ENCODE measurements around the gene GPER1.

The GPER1 gene

DNA sequence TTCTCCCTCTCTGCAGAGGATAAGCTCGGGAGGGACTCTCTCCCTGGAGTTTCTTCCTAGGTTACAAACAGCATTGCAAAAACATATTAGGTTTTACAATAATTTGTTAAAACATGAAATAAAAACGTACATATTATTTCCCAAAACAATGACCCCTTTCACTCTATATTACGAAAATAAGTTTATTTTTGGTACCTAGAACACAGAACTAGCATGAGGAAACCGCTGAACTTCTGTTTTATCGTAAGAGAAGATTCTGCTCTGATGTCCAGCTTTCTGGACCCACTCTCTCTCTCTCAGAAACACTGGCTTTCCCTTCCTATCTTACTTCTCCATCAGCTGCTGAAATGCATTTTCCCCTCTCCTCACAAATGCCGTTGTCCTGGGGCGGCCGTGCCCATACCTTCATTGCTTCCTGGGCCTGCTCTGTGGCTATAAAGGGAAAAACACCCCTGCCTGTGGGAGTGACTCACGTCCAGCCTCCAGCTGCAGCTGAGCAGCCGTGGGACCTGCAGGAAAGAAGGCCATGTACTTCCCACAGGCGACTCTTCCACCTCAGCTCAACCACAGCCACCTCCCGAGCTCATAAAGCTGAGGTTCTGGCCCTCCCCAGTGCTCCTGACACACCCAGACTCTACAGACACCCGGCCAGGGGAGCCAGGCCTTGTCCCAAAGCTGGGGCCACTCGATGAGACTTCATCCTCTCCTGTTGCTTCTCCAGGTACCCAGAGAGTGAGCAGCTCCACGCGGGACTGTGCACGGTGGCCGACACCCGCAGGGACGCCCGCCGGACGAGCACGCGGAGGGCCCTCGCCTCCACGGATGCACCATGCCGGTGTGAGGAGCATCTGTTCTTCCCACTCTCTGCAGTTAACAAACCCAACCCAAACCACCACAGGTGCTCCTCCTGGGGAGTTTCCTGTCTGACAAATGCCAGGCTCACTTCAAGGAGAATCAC, 3.1 kb downstream of the GPER1 start:
- no peak for DNase-seq

DNA sequence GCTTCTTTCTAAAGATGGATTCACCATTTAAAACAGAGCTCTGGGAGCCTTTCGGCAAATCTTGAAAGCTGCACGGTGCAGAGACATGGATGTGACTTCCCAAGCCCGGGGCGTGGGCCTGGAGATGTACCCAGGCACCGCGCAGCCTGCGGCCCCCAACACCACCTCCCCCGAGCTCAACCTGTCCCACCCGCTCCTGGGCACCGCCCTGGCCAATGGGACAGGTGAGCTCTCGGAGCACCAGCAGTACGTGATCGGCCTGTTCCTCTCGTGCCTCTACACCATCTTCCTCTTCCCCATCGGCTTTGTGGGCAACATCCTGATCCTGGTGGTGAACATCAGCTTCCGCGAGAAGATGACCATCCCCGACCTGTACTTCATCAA, 3.7 kb downstream of the GPER1 start:
- DNase-seq = no peak

DNA sequence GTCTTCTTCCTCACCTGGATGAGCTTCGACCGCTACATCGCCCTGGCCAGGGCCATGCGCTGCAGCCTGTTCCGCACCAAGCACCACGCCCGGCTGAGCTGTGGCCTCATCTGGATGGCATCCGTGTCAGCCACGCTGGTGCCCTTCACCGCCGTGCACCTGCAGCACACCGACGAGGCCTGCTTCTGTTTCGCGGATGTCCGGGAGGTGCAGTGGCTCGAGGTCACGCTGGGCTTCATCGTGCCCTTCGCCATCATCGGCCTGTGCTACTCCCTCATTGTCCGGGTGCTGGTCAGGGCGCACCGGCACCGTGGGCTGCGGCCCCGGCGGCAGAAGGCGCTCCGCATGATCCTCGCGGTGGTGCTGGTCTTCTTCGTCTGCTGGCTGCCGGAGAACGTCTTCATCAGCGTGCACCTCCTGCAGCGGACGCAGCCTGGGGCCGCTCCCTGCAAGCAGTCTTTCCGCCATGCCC, 4.3 kb downstream of the GPER1 start:
- no peak for DNase-seq

DNA sequence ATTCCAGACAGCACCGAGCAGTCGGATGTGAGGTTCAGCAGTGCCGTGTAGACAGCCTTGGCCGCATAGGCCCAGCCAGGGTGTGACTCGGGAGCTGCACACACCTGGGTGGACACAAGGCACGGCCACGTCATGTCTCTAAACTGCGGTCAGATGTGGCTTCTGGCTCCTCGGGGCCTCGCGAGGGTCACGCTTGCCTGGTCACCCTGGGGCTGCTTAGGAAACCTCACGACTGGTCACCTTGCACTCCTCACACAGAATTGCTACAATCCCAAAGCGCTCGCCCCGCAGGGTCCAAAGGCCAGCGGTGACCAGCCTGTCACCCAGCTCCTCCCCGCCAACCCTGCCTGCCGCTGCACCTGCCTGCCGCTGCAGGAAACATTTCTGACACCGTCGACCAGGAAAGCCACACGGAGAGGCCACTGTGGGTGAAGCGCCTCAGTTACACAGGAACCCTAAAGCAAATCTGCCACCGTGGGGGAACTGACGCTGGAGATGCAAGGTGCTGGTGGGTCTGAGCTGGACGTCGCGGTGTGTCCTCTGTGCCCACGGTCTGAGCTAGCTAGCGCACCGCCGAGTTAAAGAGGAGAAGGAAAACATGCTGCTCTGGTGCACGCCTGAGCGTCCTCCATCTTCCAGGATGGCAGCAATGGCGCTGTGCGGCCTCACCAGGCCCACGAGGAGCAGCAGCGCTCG, 5.0 kb downstream of the GPER1 start:
- no peak for DNase-seq

DNA sequence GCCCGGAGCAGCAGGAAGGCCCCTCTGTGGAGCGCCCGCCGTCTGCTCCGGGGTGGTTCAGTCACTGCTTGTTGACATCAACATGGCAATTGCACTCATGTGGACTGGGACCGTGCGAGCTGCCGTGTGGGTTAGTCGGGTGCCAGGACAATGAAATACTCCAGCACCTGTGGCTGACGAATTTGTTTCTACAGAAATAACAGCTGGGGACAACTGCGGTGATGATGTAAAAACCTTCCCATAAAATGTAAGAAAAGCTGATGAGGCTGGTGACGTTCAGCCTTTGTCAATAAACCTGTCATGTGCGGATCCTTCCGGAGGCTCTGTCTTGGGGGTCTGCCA, 5.6 kb downstream of the GPER1 start:
- no peak for DNase-seq

DNA sequence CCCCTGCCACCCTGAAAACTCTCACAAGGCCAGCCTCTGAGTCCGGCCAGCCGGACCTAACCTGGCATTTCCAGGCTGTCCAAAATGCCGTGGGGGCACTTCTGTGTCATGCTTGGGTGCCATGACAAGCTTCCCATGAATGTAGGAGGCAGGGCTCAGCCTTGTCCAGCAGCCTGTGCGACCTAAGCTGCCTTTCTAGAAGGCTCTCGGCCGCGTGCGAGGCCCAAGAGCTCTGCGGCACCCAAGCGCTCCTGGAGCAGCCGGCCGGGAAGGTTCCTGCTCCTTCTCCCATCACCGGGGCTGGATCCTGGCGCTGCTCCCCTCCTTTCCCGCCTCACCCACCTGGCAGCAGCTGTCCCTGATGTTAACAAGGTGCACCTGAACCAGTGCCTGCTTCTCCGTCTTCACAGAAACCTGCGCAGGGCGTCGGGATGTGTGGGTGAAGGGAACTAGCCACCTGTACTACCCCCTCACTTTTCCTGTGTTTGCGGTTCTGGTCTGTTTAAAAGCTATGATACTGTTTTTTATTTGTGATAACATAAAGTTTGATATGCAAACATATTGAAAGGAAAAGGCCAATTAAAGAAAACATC, 6.1 kb downstream of the GPER1 start:
- no peak for DNase-seq

DNA sequence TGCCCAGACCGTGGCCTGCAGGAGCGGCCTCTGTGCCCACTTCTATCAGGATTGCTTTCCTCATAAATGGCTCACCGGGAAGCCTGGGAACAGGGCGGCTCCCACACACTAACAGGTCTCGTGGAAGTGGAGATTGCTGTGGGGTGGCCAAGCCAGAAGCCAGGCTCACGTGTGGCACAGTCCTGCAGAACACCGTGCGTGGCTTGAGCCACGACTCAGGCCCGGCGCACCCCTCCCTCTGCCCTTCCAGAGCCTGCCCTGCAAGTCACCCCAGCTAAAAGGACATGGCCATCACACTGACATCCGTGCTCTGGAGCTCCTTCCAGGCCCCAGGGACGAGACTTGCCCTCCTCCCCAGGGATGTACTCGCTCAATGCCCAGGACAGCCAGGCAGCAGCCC, 7.0 kb downstream of the GPER1 start:
- no peak for DNase-seq

DNA sequence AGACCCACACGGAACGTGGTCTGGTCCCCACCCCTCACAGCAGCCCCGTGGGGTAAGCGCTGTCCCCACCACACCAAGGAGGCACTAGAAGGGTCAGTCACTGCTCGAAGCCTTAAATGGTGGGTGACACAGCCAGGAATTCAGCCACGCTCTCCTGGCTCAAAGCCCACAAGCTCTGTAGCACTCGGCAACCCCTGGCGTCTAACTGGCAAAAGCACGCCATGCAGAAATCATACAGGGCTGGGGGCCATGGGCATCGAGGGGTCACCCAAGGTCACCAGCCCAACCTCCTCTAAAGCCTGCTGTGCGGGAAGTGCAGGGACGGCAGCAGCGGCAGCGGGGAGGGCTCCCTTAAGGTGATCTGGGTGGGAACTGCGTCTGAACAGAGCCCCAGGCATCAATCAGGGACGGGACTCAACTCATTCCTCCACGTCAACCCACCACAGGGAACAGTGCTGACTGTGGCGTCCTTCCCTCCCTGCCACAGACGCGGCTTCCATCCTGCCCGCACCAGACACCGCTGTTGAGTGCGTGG, 7.8 kb downstream of the GPER1 start:
- no peak for DNase-seq

DNA sequence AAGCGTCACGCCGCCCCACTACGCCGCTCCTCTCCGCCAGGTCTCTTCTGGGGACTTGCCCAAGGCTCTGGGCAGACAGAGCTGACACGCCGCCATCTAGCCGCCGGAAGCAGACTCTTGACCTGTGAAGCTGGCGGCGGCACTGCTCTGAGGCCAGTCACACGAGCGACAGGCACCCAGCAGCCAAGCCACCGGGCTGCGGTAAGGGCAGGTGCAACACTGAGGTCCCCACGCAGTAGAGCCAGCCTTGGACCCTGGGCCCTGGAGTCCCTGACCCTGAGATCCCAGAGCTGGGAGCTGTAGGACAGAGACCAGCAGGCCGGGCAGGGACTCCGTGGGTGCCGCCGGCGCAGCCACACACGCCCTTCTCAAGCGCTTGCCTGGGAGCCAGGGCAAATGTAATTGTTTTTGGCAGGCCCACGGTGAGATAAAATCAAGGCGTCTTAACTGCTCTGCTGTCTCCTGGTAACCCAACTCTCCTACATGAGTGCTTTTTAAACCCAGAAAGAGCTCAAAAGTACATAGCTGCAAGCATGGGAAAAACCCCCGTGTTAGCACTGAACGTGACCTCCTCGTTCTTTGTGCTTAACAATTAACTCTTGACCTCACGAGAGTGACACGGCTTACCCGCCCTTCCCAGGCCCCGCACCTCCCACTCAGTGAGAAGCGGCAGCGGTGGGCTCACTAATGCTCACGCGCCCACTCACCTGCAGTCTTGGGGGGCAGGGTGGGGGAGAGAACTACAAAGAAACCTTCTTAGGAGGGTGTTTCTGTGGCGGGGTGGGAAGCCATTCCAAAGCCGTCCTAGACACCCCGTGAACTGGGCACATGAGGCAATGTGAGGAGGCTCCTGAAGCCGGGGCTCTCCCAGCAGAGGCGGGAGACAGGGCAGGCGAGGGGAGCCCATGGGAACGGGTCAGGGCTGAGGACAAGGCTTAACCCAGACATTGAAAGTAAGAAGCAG, 8.5 kb downstream of the GPER1 start:
- no peak for DNase-seq

DNA sequence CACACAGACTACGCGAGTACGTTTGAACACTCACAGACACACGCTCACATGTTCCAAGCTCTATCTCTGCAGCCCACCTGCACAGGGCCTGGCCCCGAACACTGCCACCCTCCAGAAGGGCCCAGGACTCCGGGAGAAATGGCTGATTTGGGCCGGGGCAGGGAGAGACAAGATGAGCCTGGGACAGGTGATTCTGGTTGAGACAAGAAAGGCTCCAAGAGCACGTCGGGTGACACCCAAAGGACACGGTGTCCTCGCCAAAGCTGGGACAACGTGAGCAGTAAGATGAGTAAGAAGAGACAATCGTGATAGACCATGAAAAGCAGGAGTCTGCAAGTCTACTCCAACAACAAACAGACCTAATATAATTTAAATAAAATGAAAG, 9.2 kb downstream of the GPER1 start:
- no peak for DNase-seq

DNA sequence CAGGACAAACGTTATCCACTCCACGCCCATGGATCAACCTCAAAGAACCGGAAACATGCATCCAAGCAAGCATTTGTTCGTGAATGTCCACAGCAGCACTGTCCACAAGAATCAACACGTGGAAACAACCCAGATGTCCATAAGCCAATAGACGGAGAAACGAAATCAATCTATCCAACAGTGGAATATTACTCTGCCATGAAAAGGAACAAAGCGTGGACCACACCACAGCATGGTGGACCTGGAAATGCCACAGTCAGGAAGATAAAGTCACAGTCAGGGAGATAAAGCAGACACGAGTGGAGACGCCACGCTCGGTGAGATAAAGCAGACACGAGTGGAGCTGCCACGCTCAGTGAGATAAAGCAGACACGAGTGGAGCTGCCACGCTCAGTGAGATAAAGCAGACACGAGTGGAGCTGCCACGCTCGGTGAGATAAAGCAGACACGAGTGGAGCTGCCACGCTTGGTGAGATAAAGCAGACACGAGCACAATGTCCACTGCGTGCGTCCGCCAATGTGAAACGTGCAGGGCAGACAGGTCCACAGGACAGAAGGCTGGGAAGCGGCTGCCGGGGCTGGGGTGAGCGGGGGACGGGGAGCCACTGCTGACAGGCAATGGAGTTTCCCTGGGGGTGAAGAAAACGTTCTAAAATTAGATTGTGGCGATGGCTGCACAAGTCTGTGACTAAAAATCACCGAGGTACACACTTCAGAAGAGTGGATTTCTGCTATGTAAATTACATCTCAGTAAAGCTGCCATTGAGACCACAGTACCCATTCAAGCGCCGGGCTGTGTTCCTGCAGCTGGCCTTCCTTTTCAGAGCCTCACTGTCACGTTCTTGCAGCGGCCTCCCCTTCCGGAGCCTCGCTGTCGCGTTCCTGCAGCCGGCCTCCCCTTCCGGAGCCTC, 10.6 kb downstream of the GPER1 start:
- DNase-seq = no peak

DNA sequence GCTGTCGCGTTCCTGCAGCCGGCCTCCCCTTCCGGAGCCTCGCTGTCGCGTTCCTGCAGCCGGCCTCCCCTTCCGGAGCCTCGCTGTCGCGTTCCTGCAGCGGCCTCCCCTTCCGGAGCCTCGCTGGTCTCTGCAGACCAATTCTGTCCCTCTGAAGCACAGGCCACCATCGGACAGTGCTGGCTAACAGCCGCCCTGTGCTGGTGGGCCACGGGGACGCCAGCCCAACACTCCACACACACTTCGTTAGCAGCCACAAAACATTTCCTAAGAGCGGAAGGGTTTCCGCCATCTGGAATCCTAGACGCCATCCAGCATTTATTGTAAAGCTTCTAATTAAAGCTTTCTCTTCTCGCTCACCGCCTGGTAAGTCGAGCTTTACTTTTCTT, 11.2 kb downstream of the GPER1 start:
- no peak for DNase-seq

DNA sequence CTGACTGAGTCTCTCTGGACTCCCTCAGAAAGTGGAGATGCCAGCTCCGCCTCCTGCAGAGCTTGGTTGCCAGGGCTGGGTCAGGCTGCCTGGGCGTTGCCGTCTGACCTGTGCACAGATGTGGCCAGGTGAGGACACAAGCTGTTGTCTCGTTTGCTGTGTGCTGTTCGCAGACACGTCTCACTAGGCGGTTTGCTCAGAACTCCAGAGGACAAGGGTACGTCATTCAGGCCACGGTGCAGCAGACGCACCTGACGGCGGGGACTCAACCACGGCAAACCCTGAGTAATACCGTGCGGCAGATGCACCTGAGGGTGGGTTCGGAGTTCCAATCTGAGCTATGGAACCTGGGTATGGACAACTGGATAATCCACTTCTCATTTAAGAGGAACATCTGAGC, 11.7 kb downstream of the GPER1 start:
- no peak for DNase-seq

DNA sequence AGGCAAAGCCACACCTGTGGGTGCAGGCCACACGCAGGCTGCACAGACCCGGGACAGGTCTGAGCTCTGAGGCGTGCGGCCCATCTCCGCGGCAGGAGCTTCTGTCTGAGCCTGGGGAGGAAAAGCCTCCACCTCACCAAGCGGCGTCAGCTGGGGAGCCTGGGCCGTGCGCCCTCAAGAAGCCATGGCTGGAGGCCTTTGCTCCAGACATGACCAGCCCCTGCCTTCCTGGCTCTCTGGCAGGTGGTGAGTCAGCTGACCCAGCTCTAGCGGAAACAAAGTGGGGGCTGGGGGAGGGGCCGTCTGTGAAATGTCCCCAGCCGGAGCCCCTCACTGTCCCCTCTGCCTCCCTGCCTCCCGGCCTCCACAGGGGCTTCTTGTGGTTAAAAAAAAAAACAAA, 12.5 kb downstream of the GPER1 start:
- DNase-seq = no peak

DNA sequence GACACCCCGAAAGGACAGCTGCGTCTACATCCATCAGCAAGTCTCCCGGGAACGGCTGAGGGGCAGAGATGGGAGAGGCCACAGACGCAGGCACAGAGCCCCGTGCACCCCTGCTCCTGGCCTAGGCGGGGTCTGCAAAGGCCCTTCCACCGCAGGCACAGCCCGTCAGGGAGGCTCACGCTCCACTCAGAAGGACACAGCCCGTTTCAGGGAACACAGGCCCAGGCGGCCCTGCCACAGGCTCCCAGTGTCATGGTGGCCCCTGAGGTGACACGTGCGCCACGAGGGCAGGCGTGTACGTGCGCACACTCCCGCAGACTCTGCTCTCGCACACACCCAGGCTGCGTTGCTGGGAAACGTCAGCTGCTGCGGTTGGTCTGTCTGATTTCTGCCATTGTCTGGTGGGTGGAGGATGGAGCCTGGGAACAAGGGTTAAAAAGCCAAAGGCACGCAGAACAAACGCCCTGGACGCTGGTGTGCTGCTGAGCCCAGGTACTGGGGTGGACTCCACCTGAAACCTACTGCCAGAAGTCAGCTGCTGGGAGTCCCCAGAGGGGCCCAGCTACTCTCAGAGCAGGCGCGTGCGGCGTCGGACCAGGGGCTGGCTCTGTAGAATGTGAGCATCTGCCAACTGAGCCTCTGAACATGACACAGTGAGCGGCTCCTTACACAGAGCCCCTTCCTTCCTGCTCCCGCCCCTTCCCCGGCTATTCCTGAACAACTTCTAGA, 13.1 kb downstream of the GPER1 start:
- DNase-seq = no peak

DNA sequence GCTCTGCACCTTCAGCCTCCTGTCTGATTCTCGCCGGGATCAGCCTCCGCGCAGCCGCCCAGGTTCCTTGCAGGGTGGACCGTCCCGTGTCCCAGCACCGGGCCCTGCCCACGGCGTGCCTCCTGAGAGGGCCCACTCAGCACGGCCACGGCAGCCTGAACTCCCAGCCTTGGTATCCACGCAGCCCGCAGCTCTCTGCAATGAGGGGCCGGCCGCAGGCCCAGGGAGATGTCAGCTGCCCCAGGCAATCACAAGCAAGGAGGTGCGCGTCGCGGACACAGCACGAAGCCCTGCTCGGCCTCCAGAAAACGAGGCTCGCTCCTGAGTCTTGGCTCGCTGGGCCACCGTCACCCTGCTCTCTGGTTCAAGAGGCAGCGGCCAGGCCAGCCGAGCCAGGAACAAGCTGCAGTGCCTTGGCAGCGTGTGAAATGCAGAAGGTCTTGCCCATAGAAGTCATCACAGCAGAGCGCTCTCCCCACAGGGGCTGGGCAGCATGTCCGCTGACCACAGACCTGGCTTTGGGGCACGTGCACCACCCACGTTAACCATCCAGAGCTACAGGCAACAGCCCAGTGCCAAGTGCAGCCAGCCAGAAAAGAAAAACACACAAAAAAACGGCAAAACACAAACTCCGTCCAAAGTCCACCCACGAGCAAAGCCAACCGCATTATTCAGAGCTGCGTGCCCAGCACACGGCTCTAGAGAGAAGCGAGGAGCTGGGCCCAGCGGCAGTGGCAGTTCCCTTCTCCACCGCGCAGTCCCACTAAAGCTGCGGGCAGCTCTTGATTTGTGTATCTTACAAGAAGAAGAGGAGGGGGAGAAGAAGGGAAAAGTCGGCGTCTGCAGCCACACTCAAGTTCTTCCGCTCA, 13.9 kb downstream of the GPER1 start:
- no peak for DNase-seq

DNA sequence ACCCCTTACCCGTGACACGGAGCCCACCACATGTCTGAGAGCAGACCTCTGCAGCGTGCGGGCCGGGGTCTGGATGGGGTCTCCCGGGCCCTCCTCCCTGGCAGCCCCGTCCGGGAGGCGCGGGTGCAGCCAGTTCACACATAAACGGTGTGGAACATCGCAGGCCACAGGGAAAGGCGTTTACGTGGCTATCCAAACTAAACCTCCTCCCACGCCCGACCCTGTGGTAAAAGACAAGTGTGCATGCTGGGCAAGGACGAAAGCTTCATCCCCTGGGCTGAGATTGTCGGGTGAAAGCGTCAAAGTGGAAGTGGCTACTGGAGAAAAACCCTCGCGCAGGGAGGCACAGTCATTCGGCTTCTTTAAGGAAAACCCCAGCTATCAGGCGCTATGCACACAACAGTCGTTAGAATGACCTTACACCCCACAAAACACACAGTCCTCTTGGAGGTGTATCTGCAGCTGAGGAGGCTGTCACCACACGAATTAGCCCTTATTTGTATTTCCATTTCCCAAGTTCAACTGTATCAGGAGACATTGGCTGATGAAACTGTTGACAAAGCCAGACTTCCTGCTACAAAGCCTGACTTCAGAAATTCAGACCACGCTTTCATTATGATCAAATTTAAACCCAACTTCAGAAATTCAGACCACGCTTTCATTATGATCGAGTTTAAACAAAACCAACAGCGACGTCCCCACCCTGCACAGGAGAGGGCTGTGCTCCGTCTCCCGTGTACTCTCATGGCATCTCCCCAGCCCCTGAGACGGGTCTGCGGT, 15.3 kb downstream of the GPER1 start:
- DNase-seq = peak; percentile 84

DNA sequence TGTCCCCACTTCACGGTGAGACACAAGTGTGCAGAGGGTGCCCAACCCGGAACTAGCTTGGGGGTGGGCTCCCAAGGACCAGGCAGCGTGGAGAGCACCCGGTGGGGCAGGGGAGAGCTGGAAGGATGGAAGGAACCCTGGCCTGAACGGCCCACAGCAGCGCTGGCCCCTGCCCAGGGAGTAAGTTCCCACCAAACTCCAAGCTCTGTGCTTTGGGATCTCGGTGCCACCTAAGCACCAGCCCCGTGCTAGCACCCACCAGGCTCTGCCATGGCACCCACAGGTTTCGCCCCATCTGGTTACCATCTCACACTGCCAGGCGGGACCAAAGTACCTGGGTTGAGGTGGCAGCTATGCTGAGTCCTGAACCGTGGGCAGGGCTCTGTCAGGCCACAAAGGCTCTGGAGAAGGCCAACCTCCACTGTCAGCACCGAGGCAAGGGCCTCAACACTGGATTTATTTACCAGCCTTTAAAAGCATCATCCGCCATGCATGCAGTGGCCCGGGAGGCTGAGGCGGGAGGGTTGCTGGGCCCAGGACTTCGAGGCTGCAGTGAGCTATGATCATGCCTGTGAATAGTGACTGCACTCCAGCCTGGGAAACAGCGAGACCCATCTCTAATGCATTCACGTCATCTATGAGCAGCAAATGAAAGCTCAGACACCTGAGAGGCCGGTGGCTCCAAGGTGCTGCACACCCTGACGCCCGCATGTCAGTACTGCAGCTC, 16.0 kb downstream of the GPER1 start:
- DNase-seq = peak; percentile 16
